Smooth muscle cell (in vitro differentiated cells): Measurements from ENCODE around the gene SCIMP. TPM values are rescaled to one million over a fixed set of nuclear protein-coding genes. Genes with fewer than 3 reads are reported as not detected.
"Not testable (repeated sequence)": the region's sequence is repeated elsewhere in the genome, so short reads cannot be mapped to it uniquely, and the experiment has no call there.

Experiments used
- DNase-seq: peaks from one replicate; lab custom pipeline; 2025; ENCODE audit not compliant: unreplicated experiment; lab: John Stamatoyannopoulos, UW
- H2AFZ ChIP-seq: fragments of 200-600 bp; sonication (generic); 2 replicates; pipeline ENCODE4 v1.6.0; 2016; ENCODE audit warnings: antibody characterized with exemption, low read depth, mild to moderate bottlenecking
- H3F3A ChIP-seq: fragments of 200-600 bp; sonication (generic); 2 replicates; pipeline ENCODE4 v1.6.0; 2017; ENCODE audit warnings: antibody characterized with exemption, low read depth
- H3K27ac ChIP-seq: fragments of 200-600 bp; sonication (generic); 2 replicates; pipeline ENCODE4 v1.5.1; 2016; ENCODE audit warnings: low read depth, mild to moderate bottlenecking
- H3K27me3 ChIP-seq: fragments of 200-600 bp; sonication (generic); 2 replicates; pipeline ENCODE4 v1.6.1; 2016; ENCODE audit warnings: low read depth, mild to moderate bottlenecking
- H3K36me3 ChIP-seq: fragments of 200-600 bp; sonication (generic); 2 replicates; pipeline ENCODE4 v1.5.1; 2016; ENCODE audit warnings: low read depth
- H3K4me1 ChIP-seq: fragments of 200-600 bp; sonication (generic); 2 replicates; pipeline ENCODE4 v1.5.1; 2016; ENCODE audit warnings: low read depth
- H3K4me2 ChIP-seq: fragments of 200-600 bp; sonication (generic); 2 replicates; pipeline ENCODE4 v1.6.0; 2016; ENCODE audit warnings: mild to moderate bottlenecking
- H3K4me3 ChIP-seq: fragments of 200-600 bp; sonication (generic); 2 replicates; pipeline ENCODE4 v1.5.1; 2016; ENCODE audit warnings: mild to moderate bottlenecking
- H3K79me2 ChIP-seq: fragments of 200-600 bp; sonication (generic); 2 replicates; pipeline ENCODE4 v1.6.0; 2016; ENCODE audit warnings: low read depth, mild to moderate bottlenecking
- H3K9ac ChIP-seq: fragments of 200-600 bp; sonication (generic); 2 replicates; pipeline ENCODE4 v1.6.0; 2016; ENCODE audit warnings: low read depth
- H3K9me3 ChIP-seq: fragments of 200-600 bp; sonication (generic); replicated peaks from 2 replicates; pipeline ENCODE4 v1.5.1; 2016; ENCODE audit warnings: low read depth
- H4K20me1 ChIP-seq: fragments of 200-600 bp; sonication (generic); 2 replicates; pipeline ENCODE4 v1.6.0; 2016; ENCODE audit warnings: low read depth
- CTCF ChIP-seq: fragments of 200-600 bp; sonication (generic); IDR thresholded peaks from 2 replicates; pipeline ENCODE4 v1.5.1; 2017; ENCODE audit warnings: borderline replicate concordance, mild to moderate bottlenecking, antibody characterized with exemption; ENCODE audit not compliant: insufficient read depth, poor library complexity, severe bottlenecking
- WGBS: methylation state at CpG from one replicate; pipeline ENCODE4 v1.1.7; 2016; ENCODE audit warnings: low lambda C conversion rate; 5-methylcytosine and 5-hydroxymethylcytosine counted together
- polyA plus RNA-seq: library from polyadenylated mRNA; unstranded; fragments of >200 nt; fragmentation: Nextera tagmentation; extraction: Ambion mirVana; gene quantifications from 2 replicates; pipeline ENCODE4 v1.2.1, GENCODE V29; 2016
- total RNA-seq: library from RNA; depleted of rRNA; stranded (reverse); fragments of >200 nt; gene quantifications from 2 replicates; pipeline ENCODE4 v1.2.3, GENCODE V29; 2014

The SCIMP gene
- total and polyA plus RNA-seq, 2 experiments from 2014 or later: 0.07 TPM; not detected in 1

GRCh38 chr17:5182597-5183409 is 51.9 kb downstream of the SCIMP start:
- Histone ChIP-seq H4K20me1 (no peaks in the 10 kb centered on the region), H3K27me3 (no peaks in the 10 kb centered on the region), H3K4me2 (no peak overlapping the region), H3K4me1 (no peaks in the 10 kb centered on the region), H3K9me3 (peaks cover 64% of the 10 kb centered on the region), H3K36me3 (peaks cover 35% of the 10 kb centered on the region), H3K27ac (no peak overlapping the region), H3K4me3 (no peak overlapping the region), H3K9ac (no peak overlapping the region), H3K79me2 (no peaks in the 10 kb centered on the region), H3F3A (peaks cover 10% of the 10 kb centered on the region), H2AFZ (no peak overlapping the region)
- TF ChIP-seq CTCF: no peak
- 98% methylated on average over 6 of the region's 6 CpGs for WGBS
- no peak for DNase-seq

GRCh38 chr17:5181509-5182305 is 53.0 kb downstream of the SCIMP start:
- DNase-seq: no peak
- Histone ChIP-seq H3K36me3 (peaks cover 34% of the 10 kb centered on the region), H3K4me3 (no peak overlapping the region), H3K27me3 (no peaks in the 10 kb centered on the region), H3K9me3 (peaks cover 67% of the 10 kb centered on the region), H3F3A (peaks cover 10% of the 10 kb centered on the region), H3K27ac (no peak overlapping the region), H4K20me1 (no peaks in the 10 kb centered on the region), H3K9ac (no peak overlapping the region), H2AFZ (no peak overlapping the region), H3K4me1 (no peaks in the 10 kb centered on the region), H3K79me2 (no peaks in the 10 kb centered on the region), H3K4me2 (no peak overlapping the region)
- no peak for TF ChIP-seq CTCF
- 97% methylated on average over 10 of the region's 10 CpGs for WGBS

- H3K79me2 ChIP-seq: no peaks in the 10 kb centered on the region
- H3K4me2 ChIP-seq: no peak overlapping the region
- H3K4me3 ChIP-seq: no peak overlapping the region
- H2AFZ ChIP-seq: no peak overlapping the region
- no peaks in the 10 kb centered on the region for H4K20me1 ChIP-seq
- WGBS: 98% methylated on average over 10 of the region's 12 CpGs
- H3K36me3 ChIP-seq: peaks cover 31% of the 10 kb centered on the region
- peaks cover 10% of the 10 kb centered on the region for H3F3A ChIP-seq
- no peaks in the 10 kb centered on the region for H3K4me1 ChIP-seq
- TF ChIP-seq CTCF: no peak
- no peak overlapping the region for H3K27ac ChIP-seq
- peaks cover 60% of the 10 kb centered on the region for H3K9me3 ChIP-seq
- no peak overlapping the region for H3K9ac ChIP-seq
- no peaks in the 10 kb centered on the region for H3K27me3 ChIP-seq
- DNase-seq: no peak
Observed at GRCh38 chr17:5179003-5179402, 55.7 kb downstream of the SCIMP start.

GRCh38 chr17:5175027-5175426 is 59.6 kb downstream of the SCIMP start:
- not testable (repeated sequence) for H3F3A ChIP-seq, H3K4me2 ChIP-seq, H4K20me1 ChIP-seq, H3K27ac ChIP-seq, H3K27me3 ChIP-seq, H3K4me3 ChIP-seq, H3K79me2 ChIP-seq, H3K4me1 ChIP-seq, H3K9ac ChIP-seq, H3K36me3 ChIP-seq, H2AFZ ChIP-seq, DNase-seq
- H3K9me3 ChIP-seq: peaks cover 21% of the 10 kb centered on the region
- WGBS: 84% methylated on average over 7 of the region's 7 CpGs

- H3K27me3 ChIP-seq, H3F3A ChIP-seq, H3K79me2 ChIP-seq, H2AFZ ChIP-seq, H3K9me3 ChIP-seq, H3K4me3 ChIP-seq, H4K20me1 ChIP-seq, H3K4me1 ChIP-seq, H3K9ac ChIP-seq, H3K36me3 ChIP-seq, DNase-seq, H3K27ac ChIP-seq: not testable (repeated sequence)
- WGBS: 66% methylated on average over 7 of the region's 7 CpGs
- H3K4me2 ChIP-seq: peak overlapping the region; percentile 4
Observed at GRCh38 chr17:5165791-5166564, 68.7 kb downstream of the SCIMP start.
